HCT116 (cell line): Measurements from ENCODE around the gene PAX8. TPM values are rescaled to one million over a fixed set of nuclear protein-coding genes. Genes with fewer than 3 reads are reported as not detected.

ENCODE experiments used
- ATAC-seq: fragments of 200-7000 bp; cut with Tn5 transposase; 2 replicates; pipeline ENCODE4 v1.9.1; 2020; ENCODE audit warnings: mild to moderate bottlenecking, moderate library complexity
- BruUV-seq: library from RNA; stranded (reverse); fragments of 400-500 nt; replicated peaks from 2 replicates; lab custom pipeline; 2021; lab: Mats Ljungman, UMichigan
- CTCF ChIA-PET: fragments of 300-600 bp; sonication (Branson Sonifier 250); formaldehyde crosslinking; loops from one replicate; lab custom pipeline; 2021; ENCODE audit warnings: antibody characterized with exemption; lab: Charles Lee
- POLR2A ChIA-PET: fragments of 300-600, 350-600 bp; sonication (Branson Sonifier 250); formaldehyde crosslinking; loops from one replicate; lab custom pipeline; 2021; ENCODE audit warnings: antibody characterized with exemption; lab: Charles Lee
- RAD21 ChIA-PET, 2 experiments: fragments of 300-600 bp; sonication (Branson Sonifier 250); formaldehyde crosslinking; loops; one replicate each; lab custom pipeline; 2023; ENCODE audit warnings: low total read pairs in 2 of 2; ENCODE audit not compliant: uncharacterized antibody in 2 of 2, unreplicated experiment in 2 of 2, low non-redundant PET in 1 of 2; lab: Charles Lee
- DNase-seq: peaks from one replicate; pipeline ENCODE4 v3.0.0-alpha.2; 2010; ENCODE audit warnings: low read depth, low spot score
- H2AFZ ChIP-seq: fragments of 200-600 bp; shearing (Covaris generic), sonication (generic); 2 replicates; pipeline ENCODE4 v1.6.1; 2017; ENCODE audit warnings: low read depth, mixed run types, mixed read lengths, antibody characterized with exemption, low read length; ENCODE audit not compliant: poor library complexity, severe bottlenecking
- H3K27ac ChIP-seq: 2 replicates; pipeline ENCODE4 v1.5.1; 2012; ENCODE audit warnings: low read depth, low read length
- H3K27me3 ChIP-seq: fragments of 200-600 bp; sonication (generic); 2 replicates; pipeline ENCODE4 v1.6.1; 2016; ENCODE audit warnings: mixed run types, low read length, mixed read lengths; ENCODE audit not compliant: insufficient read depth
- H3K36me3 ChIP-seq, 2 experiments: fragments of 200-500 bp in 1 of 2; fragments of 200-600 bp in 1 of 2; sonication (Bioruptor generic) in 1 of 2; sonication (generic) in 1 of 2; 2 replicates each; pipeline versions ENCODE4 v1.5.1 to v1.6.1; 2014 to 2016; ENCODE audit warnings: low read length in 2 of 2, inconsistent platforms in 1 of 2, mixed read lengths in 1 of 2, mixed run types in 1 of 2; ENCODE audit not compliant: insufficient read depth in 2 of 2, control insufficient read depth in 1 of 2
- H3K4me1 ChIP-seq, 2 experiments: fragments of 200-600 bp in 1 of 2; sonication (generic) in 1 of 2; 2 replicates each; pipeline versions ENCODE4 v1.5.1 to v1.6.1; 2012 to 2017; ENCODE audit warnings: low read length in 2 of 2, inconsistent platforms in 1 of 2, mild to moderate bottlenecking in 1 of 2, mixed read lengths in 1 of 2, mixed run types in 1 of 2, moderate library complexity in 1 of 2; ENCODE audit not compliant: insufficient read depth in 2 of 2, control insufficient read depth in 1 of 2
- H3K4me2 ChIP-seq: fragments of 200-600 bp; sonication (generic); 2 replicates; pipeline ENCODE4 v1.6.1; 2017; ENCODE audit warnings: mixed run types, low read length, mixed read lengths
- H3K4me3 ChIP-seq, 2 experiments: fragments of 200-600 bp in 1 of 2; sonication (generic) in 1 of 2; replicated peaks in 1 of 2; 2 replicates each; pipeline ENCODE4 v1.5.1; 2011 to 2016; ENCODE audit warnings: low read length in 2 of 2, control low read depth in 1 of 2, low read depth in 1 of 2, mild to moderate bottlenecking in 1 of 2, mixed read lengths in 1 of 2, mixed run types in 1 of 2
- H3K79me2 ChIP-seq: fragments of 200-600 bp; sonication (generic); 2 replicates; pipeline ENCODE4 v1.6.1; 2017; ENCODE audit warnings: mild to moderate bottlenecking, mixed run types, low read length, moderate library complexity, mixed read lengths; ENCODE audit not compliant: insufficient read depth
- H3K9ac ChIP-seq: fragments of 200-600 bp; sonication (generic); 2 replicates; pipeline ENCODE4 v1.6.1; 2016; ENCODE audit warnings: low read length, mixed read lengths
- H3K9me2 ChIP-seq: fragments of 200-600 bp; sonication (generic), shearing (Covaris generic); 2 replicates; pipeline ENCODE4 v1.6.1; 2017; ENCODE audit warnings: mixed run types, mild to moderate bottlenecking, moderate library complexity; ENCODE audit not compliant: insufficient read depth
- H3K9me3 ChIP-seq, 2 experiments: fragments of 200-500 bp in 1 of 2; fragments of 200-600 bp in 1 of 2; sonication (Bioruptor generic) in 1 of 2; sonication (generic) in 1 of 2; 2 replicates each; pipeline ENCODE4 v1.6.1; 2014 to 2017; ENCODE audit warnings: low read length in 2 of 2, mixed read lengths in 2 of 2, inconsistent platforms in 1 of 2, low read depth in 1 of 2, mild to moderate bottlenecking in 1 of 2, mixed run types in 1 of 2, moderate library complexity in 1 of 2; ENCODE audit not compliant: control insufficient read depth in 1 of 2, insufficient read depth in 1 of 2
- H4K20me1 ChIP-seq: fragments of 200-600 bp; sonication (generic), shearing (Covaris generic); 2 replicates; pipeline ENCODE4 v1.6.1; 2017; ENCODE audit warnings: mixed run types, mild to moderate bottlenecking, moderate library complexity; ENCODE audit not compliant: insufficient read depth
- CBX3 ChIP-seq: IDR thresholded peaks from 2 replicates; pipeline ENCODE4 v1.6.1; 2012; ENCODE audit warnings: low read depth
- CEBPB ChIP-seq: IDR thresholded peaks from 2 replicates; pipeline ENCODE4 v1.6.1; 2012; ENCODE audit warnings: low read depth
- CTCF ChIP-seq, 3 experiments: fragments of 200-600 bp in 1 of 3; sonication (generic) in 1 of 3; IDR thresholded peaks in 2 of 3; conservative IDR thresholded peaks in 1 of 3; 2 replicates each; pipeline ENCODE4 v1.5.1; 2012 to 2017; ENCODE audit warnings: low read depth in 2 of 3, low read length in 2 of 3, antibody characterized with exemption in 1 of 3, borderline replicate concordance in 1 of 3, control low read depth in 1 of 3, mild to moderate bottlenecking in 1 of 3, mixed read lengths in 1 of 3, mixed run types in 1 of 3, moderate library complexity in 1 of 3; ENCODE audit not compliant: insufficient read depth in 1 of 3
- ELF1 ChIP-seq: IDR thresholded peaks from 2 replicates; pipeline ENCODE4 v1.6.1; 2012; ENCODE audit warnings: low read depth, borderline replicate concordance
- EZH2 ChIP-seq: fragments of 200-600 bp; sonication (generic); IDR thresholded peaks from 2 replicates; pipeline ENCODE4 v1.6.1; 2017; ENCODE audit warnings: antibody characterized with exemption, mixed run types
- FOSL1 ChIP-seq: IDR thresholded peaks from 2 replicates; pipeline ENCODE4 v1.6.1; 2012; ENCODE audit warnings: low read depth
- JUND ChIP-seq: IDR thresholded peaks from 2 replicates; pipeline ENCODE4 v1.6.1; 2012
- POLR2A ChIP-seq: IDR thresholded peaks from 2 replicates; pipeline ENCODE4 v1.7.0; 2011; ENCODE audit warnings: borderline replicate concordance; ENCODE audit not compliant: insufficient read depth, insufficient read length; ENCODE audit errors: extremely low read depth
- POLR2AphosphoS5 ChIP-seq: IDR thresholded peaks from 2 replicates; pipeline ENCODE4 v1.6.1; 2011; ENCODE audit warnings: mild to moderate bottlenecking, low read depth, low read length, moderate library complexity
- SIN3A ChIP-seq: IDR thresholded peaks from 2 replicates; pipeline ENCODE4 v1.6.1; 2012; ENCODE audit warnings: low read depth
- SP1 ChIP-seq: IDR thresholded peaks from 2 replicates; pipeline ENCODE4 v1.6.1; 2012; ENCODE audit warnings: low read depth
- TCF7L2 ChIP-seq: IDR thresholded peaks from 2 replicates; pipeline ENCODE4 v1.7.0; 2011; ENCODE audit warnings: borderline replicate concordance, inconsistent platforms; ENCODE audit not compliant: insufficient read depth, insufficient read length; ENCODE audit errors: extremely low read depth
- YY1 ChIP-seq: IDR thresholded peaks from 2 replicates; pipeline ENCODE4 v1.6.1; 2011; ENCODE audit warnings: low read length, low read depth, moderate library complexity, mild to moderate bottlenecking; ENCODE audit not compliant: insufficient replicate concordance; ENCODE audit errors: extremely low read depth
- ZBTB33 ChIP-seq: IDR thresholded peaks from 2 replicates; pipeline ENCODE4 v1.6.1; 2011; ENCODE audit warnings: mild to moderate bottlenecking, low read length, moderate library complexity; ENCODE audit not compliant: insufficient replicate concordance; ENCODE audit errors: extremely low read depth
- ZFX ChIP-seq: fragments of 450-650 bp; IDR thresholded peaks from 2 replicates; pipeline ENCODE4 v1.6.1; 2017
- intact Hi-C: fragments of 100-400 bp; cut with micrococcal nuclease; formaldehyde crosslinking; loops from 2 replicates; pipeline ENCODE4 v1.10.0; 2022
- total RNA-seq: library from RNA; stranded (reverse); gene quantifications from one replicate; pipeline ENCODE4 v1.2.1, GENCODE V29; 2021; ENCODE audit not compliant: unreplicated experiment
- TF ChIP-seq, protein P1 (sequence below): IDR thresholded peaks from 2 replicates; pipeline ENCODE4 v1.6.1; 2012; ENCODE audit warnings: low read depth
- TF ChIP-seq, protein P2 (sequence below): IDR thresholded peaks from 2 replicates; pipeline ENCODE4 v1.6.1; 2012

PAX8 gene
- total RNA-seq, 1 experiment from 2014 or later: 4.4 TPM

GRCh38 chr2:113166187-113166645 lies 112.5 kb downstream of the PAX8 start:
- no peaks in the 10 kb centered on the region for H3K9me2 ChIP-seq
- no peaks in the 10 kb centered on the region for H3K79me2 ChIP-seq
- no peak overlapping the region for H2AFZ ChIP-seq
- H3K4me2 ChIP-seq: no peak overlapping the region
- H3K27me3 ChIP-seq: no peaks in the 10 kb centered on the region
- RAD21 ChIA-PET: no interaction called here
- H3K27ac ChIP-seq: no peak overlapping the region
- POLR2A ChIA-PET: no interaction called here
- H4K20me1 ChIP-seq: no peaks in the 10 kb centered on the region
- no TSS peak for BruUV-seq
- TF ChIP-seq EZH2 (no peak), POLR2AphosphoS5 (no peak), SP1 (no peak), TCF7L2 (no peak), YY1 (no peak), CBX3 (no peak), CTCF (IDR thresholded peaks at IDR 0.05 in 2 of 3, conservative IDR thresholded peaks at IDR 0.05 in 1 of 3; ENCODE audit: borderline replicate concordance in 1 of 3, insufficient read depth in 1 of 3, low read depth in 2 of 3, low read length in 2 of 3) (no peak), ZBTB33 (no peak), SIN3A (no peak), JUND (no peak), ZFX (no peak), ELF1 (no peak), CEBPB (no peak), POLR2A (no peak), FOSL1 (no peak)
- TF ChIP-seq, protein P1, sequence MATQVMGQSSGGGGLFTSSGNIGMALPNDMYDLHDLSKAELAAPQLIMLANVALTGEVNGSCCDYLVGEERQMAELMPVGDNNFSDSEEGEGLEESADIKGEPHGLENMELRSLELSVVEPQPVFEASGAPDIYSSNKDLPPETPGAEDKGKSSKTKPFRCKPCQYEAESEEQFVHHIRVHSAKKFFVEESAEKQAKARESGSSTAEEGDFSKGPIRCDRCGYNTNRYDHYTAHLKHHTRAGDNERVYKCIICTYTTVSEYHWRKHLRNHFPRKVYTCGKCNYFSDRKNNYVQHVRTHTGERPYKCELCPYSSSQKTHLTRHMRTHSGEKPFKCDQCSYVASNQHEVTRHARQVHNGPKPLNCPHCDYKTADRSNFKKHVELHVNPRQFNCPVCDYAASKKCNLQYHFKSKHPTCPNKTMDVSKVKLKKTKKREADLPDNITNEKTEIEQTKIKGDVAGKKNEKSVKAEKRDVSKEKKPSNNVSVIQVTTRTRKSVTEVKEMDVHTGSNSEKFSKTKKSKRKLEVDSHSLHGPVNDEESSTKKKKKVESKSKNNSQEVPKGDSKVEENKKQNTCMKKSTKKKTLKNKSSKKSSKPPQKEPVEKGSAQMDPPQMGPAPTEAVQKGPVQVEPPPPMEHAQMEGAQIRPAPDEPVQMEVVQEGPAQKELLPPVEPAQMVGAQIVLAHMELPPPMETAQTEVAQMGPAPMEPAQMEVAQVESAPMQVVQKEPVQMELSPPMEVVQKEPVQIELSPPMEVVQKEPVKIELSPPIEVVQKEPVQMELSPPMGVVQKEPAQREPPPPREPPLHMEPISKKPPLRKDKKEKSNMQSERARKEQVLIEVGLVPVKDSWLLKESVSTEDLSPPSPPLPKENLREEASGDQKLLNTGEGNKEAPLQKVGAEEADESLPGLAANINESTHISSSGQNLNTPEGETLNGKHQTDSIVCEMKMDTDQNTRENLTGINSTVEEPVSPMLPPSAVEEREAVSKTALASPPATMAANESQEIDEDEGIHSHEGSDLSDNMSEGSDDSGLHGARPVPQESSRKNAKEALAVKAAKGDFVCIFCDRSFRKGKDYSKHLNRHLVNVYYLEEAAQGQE: no peak
- TF ChIP-seq, protein P2, sequence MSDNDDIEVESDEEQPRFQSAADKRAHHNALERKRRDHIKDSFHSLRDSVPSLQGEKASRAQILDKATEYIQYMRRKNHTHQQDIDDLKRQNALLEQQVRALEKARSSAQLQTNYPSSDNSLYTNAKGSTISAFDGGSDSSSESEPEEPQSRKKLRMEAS: no peak
- TF ChIP-seq, all 23 proteins: peak for 0
- Histone ChIP-seq H3K9me3 (no peaks in the 10 kb centered on the region), H3K9ac (no peak overlapping the region), H3K4me3 (no peak overlapping the region), H3K4me1 (no peaks in the 10 kb centered on the region; a peak in 1 of 4 replicates), H3K36me3 (no peaks in the 10 kb centered on the region)
- CTCF ChIA-PET: interaction anchor here (1.3 kb wide), 1 partner anchor 28 kb away, joined by 3 read pairs; no protein-coding TSS in a partner anchor
- ATAC-seq: no peak
- intact Hi-C loops: no loop called here
- DNase-seq: no peak
